HG03457 (cell line): ENCODE data around the gene UROS.

Experiments
- ATAC-seq: cut with Tn5 transposase; IDR thresholded peaks from one replicate; pipeline ENCODE4 v1.9.1; 2021; ENCODE audit warnings: moderate number of reproducible peaks; ENCODE audit not compliant: unreplicated experiment

The UROS gene

GRCh38 chr10:125838802-125839575, 15.9 kb upstream of the UROS start:
- no peak for ATAC-seq

- ATAC-seq = no peak
Observed at GRCh38 chr10:125836746-125837145, 13.7 kb upstream of the UROS start.

GRCh38 chr10:125828311-125828710, 5.3 kb upstream of the UROS start:
- ATAC-seq = no peak

GRCh38 chr10:125827133-125827532, 4.1 kb upstream of the UROS start:
- ATAC-seq = no peak

- no peak for ATAC-seq
Observed at GRCh38 chr10:125824736-125825135, 1.7 kb upstream of the UROS start.

GRCh38 chr10:125823663-125824251, 699 bp upstream of the UROS start:
- no peak for ATAC-seq

GRCh38 chr10:125820701-125821100, 2.4 kb downstream of the UROS start:
- ATAC-seq = peak; percentile 47

GRCh38 chr10:125817337-125817946, 5.6 kb downstream of the UROS start:
- ATAC-seq = no peak

GRCh38 chr10:125816548-125816947, 6.5 kb downstream of the UROS start:
- no peak for ATAC-seq

- no peak for ATAC-seq
Observed at GRCh38 chr10:125815764-125816163, 7.3 kb downstream of the UROS start.

GRCh38 chr10:125812128-125812750, 10.8 kb downstream of the UROS start:
- no peak for ATAC-seq

GRCh38 chr10:125811251-125811650, 11.8 kb downstream of the UROS start:
- ATAC-seq = no peak

- ATAC-seq = no peak
Observed at GRCh38 chr10:125808047-125808446, 15.0 kb downstream of the UROS start.

- ATAC-seq = no peak
Observed at GRCh38 chr10:125802739-125803138, 20.3 kb downstream of the UROS start.

- no peak for ATAC-seq
Observed at GRCh38 chr10:125802131-125802530, 20.9 kb downstream of the UROS start.

GRCh38 chr10:125801574-125801973, 21.5 kb downstream of the UROS start:
- no peak for ATAC-seq

- no peak for ATAC-seq
Observed at GRCh38 chr10:125799451-125800182, 23.4 kb downstream of the UROS start.

- no peak for ATAC-seq
Observed at GRCh38 chr10:125797994-125798662, 24.9 kb downstream of the UROS start.

GRCh38 chr10:125797424-125797823, 25.6 kb downstream of the UROS start:
- ATAC-seq = no peak

GRCh38 chr10:125795637-125796190, 27.3 kb downstream of the UROS start:
- no peak for ATAC-seq
